ENCODE measurements around the gene MAP3K10.
"Not testable (repeated sequence)": the region's sequence is repeated elsewhere in the genome, so short reads cannot be mapped to it uniquely, and the experiment has no call there.

The MAP3K10 gene

DNA sequence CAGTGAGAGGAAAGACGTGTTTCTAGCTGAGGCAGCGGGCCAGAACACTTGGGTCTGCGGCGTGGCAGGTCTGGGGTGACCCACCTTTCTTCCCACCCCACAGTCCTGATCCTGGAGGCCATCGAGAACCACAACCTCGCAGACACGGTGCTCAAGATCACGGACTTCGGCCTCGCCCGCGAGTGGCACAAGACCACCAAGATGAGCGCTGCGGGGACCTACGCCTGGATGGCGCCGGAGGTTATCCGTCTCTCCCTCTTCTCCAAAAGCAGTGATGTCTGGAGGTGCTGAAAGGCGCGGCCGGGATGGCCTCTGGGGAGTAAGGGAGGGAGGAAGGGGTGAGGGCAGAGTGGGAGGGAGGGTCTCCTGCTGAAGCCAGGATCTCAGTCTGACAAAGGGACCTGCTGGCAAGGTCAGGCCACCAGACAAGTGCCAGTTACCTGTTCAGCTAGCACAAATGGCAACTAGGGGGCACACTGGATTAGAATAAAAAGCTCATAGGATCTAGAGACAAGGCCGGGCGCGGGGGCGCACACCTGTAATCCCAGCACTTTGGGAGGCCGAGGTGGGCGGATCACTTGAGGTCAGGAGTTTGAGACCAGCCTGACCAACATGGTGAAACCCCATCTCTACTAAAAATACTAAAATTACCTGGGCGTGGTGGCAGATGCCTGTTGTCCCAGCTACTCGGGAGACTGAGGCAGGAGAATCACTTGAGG, 7.2 kb downstream of the MAP3K10 start:
- H3K4me1 Mint-ChIP-seq: peaks cover 13% of the 10 kb centered on the region
- H3K9me3 Mint-ChIP-seq: no peaks in the 10 kb centered on the region
- DNase-seq: no peak
- no peak overlapping the region for H3K4me3 Mint-ChIP-seq
- H3K27ac Mint-ChIP-seq: no peak overlapping the region
- ATAC-seq: no peak
- no peaks in the 10 kb centered on the region for H3K27me3 Mint-ChIP-seq

DNA sequence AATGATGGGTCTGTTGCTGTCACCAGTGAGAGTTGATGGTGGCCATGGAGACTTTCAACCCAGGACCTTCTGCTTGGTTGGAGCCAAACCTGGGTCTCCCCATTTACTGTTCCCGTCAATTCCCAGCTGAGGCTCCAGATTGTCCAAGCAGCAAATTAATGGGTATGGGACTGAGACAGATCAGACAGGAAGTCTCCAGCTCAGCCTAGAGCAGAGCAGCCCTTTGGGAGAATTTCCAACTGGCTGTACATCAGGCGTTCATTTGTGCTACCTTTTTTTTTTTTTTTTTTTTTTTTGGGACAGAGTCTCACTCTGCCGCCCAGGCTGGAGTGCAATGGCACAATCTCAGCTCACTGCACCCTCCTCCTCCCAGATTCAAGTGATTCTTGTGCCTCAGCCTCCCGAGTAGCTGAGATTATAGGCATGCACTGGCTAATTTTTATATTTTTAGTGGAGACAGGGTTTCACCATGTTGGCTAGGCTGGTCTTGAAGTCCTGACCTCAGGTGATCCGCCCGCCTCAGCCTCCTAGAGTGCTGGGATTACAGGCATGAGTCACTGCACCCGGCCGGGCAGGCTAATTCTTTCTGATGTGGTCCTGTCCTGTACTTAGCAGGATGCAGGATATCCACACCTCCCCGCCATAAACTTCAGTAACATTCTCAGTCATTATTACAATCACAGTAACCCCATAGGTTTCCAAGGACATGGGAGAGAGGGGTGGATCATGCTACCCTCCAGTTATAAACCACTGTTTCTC, 9.3 kb downstream of the MAP3K10 start:
- Mint-ChIP-seq H3K4me1 (peaks cover 5% of the 10 kb centered on the region), H3K9me3 (no peaks in the 10 kb centered on the region), H3K27me3 (no peaks in the 10 kb centered on the region), H3K4me3 (no peak overlapping the region), H3K27ac (no peak overlapping the region)
- DNase-seq: no peak
- no peak for ATAC-seq

DNA sequence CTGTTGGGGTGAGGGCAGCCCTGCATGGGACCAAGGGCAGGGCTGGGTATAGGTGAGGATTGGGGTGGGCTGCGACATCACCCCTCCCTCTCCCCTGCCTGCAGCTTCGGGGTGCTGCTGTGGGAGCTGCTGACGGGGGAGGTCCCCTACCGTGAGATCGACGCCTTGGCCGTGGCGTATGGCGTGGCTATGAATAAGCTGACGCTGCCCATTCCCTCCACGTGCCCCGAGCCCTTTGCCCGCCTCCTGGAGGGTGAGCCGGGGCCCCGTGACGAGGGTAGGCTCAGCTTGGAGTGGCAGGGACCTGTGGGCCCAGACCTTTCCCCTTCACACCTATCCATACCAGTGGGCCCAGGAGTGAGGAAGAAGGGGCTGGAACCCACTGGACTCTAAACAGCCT, 13.2 kb downstream of the MAP3K10 start:
- ATAC-seq (no peak), DNase-seq (no peak)
- Mint-ChIP-seq H3K27ac (no peak overlapping the region), H3K9me3 (no peaks in the 10 kb centered on the region), H3K27me3 (no peaks in the 10 kb centered on the region), H3K4me3 (no peak overlapping the region), H3K4me1 (no peaks in the 10 kb centered on the region)

DNA sequence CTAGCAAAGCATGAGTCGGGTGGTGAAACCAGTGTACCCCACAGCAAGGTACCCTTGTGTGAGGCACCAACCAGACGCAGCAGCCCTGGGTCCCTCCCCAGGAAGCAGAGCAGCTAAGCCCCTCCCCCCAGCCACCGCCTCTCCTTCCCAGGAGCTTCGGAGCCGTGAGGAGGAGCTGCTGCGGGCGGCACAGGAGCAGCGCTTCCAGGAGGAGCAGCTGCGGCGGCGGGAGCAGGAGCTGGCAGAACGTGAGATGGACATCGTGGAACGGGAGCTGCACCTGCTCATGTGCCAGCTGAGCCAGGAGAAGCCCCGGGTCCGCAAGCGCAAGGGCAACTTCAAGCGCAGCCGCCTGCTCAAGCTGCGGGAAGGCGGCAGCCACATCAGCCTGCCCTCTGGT, 14.5 kb downstream of the MAP3K10 start:
- Mint-ChIP-seq H3K27me3 (no peaks in the 10 kb centered on the region), H3K27ac (no peak overlapping the region), H3K4me1 (no peaks in the 10 kb centered on the region), H3K4me3 (no peak overlapping the region), H3K9me3 (no peaks in the 10 kb centered on the region)
- DNase-seq: no peak
- ATAC-seq: no peak

DNA sequence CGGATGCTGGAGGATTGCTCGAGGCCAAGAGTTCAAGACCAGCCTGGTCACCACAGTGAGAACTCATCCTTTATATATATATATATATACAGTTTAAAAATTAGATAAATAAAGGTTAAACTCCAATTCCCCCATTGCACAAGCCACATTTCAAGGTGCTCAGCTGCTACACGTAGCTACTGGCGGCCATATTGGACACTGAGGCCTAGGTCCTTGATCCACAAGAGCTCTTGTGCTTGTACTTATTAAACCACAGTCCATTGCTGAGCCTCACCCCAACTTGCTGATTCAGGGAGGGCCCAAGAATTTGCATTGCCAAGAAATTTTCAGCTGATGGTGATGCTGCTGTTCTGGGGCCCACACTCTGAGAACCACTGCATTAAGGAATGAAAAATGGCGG, 17.4 kb downstream of the MAP3K10 start:
- Mint-ChIP-seq H3K27ac (no peak overlapping the region), H3K4me1 (no peaks in the 10 kb centered on the region), H3K4me3 (no peak overlapping the region), H3K27me3 (no peaks in the 10 kb centered on the region), H3K9me3 (no peaks in the 10 kb centered on the region)
- no peak for ATAC-seq
- DNase-seq: no peak

DNA sequence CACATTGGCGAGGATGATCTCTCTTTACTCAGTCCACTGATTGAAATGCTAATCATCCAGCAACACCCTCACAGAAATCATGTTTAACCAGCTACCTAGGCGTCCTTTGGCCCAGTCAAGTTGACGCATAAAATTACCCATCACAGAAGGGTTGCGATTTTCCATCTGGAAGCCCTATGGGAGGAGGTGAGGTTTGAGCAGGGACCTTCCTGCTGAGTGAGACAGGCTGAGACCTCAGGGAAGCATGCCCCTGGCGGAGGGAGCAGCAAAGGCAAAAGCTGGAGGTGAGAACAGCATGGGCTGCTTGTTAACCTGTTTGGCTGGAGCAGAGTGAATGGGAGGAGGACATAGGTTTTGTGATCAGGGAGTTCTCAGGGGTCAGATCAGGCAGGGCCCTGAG, 19.7 kb downstream of the MAP3K10 start:
- Mint-ChIP-seq H3K4me1 (no peaks in the 10 kb centered on the region), H3K27me3 (peaks cover 2% of the 10 kb centered on the region), H3K4me3 (no peak overlapping the region)

DNA sequence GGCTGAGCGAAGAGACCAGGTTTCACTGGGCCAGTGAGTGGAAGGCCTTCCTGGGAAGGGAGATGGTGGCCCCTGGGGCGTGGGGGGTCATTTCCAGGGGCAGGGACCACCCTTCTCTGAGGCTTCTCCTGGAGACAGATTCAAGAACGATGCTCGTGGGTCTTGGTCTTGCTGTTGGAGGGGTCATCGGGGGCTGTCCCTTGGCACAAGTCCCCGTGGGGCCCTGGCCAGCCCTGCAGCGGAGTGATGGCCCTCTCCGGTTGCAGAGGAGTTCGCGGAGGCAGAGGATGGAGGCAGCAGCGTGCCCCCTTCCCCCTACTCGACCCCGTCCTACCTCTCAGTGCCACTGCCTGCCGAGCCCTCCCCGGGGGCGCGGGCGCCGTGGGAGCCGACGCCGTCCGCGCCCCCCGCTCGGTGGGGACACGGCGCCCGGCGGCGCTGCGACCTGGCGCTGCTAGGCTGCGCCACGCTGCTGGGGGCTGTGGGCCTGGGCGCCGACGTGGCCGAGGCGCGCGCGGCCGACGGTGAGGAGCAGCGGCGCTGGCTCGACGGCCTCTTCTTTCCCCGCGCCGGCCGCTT, 22.1 kb downstream of the MAP3K10 start:
- peaks cover 17% of the 10 kb centered on the region for H3K4me1 Mint-ChIP-seq
- H3K27me3 Mint-ChIP-seq: peaks cover 26% of the 10 kb centered on the region
- no peaks in the 10 kb centered on the region for H3K9me3 Mint-ChIP-seq
- H3K27ac Mint-ChIP-seq: peak overlapping the region in 1 of 2 donors; percentile 83
- ATAC-seq (peak; percentile 31), DNase-seq (no peak)
- no peak overlapping the region for H3K4me3 Mint-ChIP-seq

More for the DNA sequence above, 19.7 kb downstream of the MAP3K10 start:
- H3K9me3 Mint-ChIP-seq: no peaks in the 10 kb centered on the region
- H3K27ac Mint-ChIP-seq: no peak overlapping the region
- DNase-seq: no peak
- no peak for ATAC-seq

DNA sequence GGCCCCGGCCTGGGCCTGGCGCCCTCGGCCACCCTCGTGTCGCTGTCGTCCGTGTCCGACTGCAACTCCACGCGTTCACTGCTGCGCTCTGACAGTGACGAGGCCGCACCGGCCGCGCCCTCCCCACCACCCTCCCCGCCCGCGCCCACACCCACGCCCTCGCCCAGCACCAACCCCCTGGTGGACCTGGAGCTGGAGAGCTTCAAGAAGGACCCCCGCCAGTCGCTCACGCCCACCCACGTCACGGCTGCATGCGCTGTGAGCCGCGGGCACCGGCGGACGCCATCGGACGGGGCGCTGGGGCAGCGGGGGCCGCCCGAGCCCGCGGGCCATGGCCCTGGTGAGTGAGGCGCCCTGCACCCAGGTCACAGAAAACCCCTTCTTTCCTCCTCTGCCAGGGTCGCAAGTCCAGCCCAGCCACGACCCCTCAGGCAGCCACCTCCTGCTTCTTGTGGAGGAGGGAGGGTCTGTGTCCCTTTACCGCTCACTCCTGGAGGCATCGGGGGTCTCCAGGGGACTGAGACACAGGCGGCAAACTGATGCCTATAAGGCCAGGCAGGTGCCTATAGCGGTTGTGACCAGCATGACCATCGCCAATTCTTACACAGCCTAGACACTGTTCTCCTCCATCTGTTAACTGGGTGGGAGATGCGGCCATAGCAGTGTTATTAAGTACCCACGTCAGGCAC, 22.8 kb downstream of the MAP3K10 start:
- Mint-ChIP-seq H3K9me3 (no peaks in the 10 kb centered on the region), H3K4me1 (peaks cover 21% of the 10 kb centered on the region)

DNA sequence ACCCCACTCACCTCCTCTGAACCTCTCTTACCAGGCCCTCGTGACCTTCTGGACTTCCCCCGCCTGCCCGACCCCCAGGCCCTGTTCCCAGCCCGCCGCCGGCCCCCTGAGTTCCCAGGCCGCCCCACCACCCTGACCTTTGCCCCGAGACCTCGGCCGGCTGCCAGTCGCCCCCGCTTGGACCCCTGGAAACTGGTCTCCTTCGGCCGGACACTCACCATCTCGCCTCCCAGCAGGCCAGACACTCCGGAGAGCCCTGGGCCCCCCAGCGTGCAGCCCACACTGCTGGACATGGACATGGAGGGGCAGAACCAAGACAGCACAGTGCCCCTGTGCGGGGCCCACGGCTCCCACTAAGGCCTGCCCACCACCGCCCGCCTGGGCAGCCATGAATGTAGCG, 23.7 kb downstream of the MAP3K10 start:
- H3K27me3 Mint-ChIP-seq: peaks cover 42% of the 10 kb centered on the region
- peak; percentile 18 for ATAC-seq
- H3K27ac Mint-ChIP-seq: no peak overlapping the region
- no peak for DNase-seq
- H3K9me3 Mint-ChIP-seq: no peaks in the 10 kb centered on the region
- peaks cover 29% of the 10 kb centered on the region for H3K4me1 Mint-ChIP-seq
- H3K4me3 Mint-ChIP-seq: no peak overlapping the region

More for the DNA sequence above, 22.8 kb downstream of the MAP3K10 start:
- ATAC-seq: peak; percentile 14
- no peak for DNase-seq
- Mint-ChIP-seq H3K27me3 (peaks cover 33% of the 10 kb centered on the region), H3K4me3 (no peak overlapping the region), H3K27ac (no peak overlapping the region)

DNA sequence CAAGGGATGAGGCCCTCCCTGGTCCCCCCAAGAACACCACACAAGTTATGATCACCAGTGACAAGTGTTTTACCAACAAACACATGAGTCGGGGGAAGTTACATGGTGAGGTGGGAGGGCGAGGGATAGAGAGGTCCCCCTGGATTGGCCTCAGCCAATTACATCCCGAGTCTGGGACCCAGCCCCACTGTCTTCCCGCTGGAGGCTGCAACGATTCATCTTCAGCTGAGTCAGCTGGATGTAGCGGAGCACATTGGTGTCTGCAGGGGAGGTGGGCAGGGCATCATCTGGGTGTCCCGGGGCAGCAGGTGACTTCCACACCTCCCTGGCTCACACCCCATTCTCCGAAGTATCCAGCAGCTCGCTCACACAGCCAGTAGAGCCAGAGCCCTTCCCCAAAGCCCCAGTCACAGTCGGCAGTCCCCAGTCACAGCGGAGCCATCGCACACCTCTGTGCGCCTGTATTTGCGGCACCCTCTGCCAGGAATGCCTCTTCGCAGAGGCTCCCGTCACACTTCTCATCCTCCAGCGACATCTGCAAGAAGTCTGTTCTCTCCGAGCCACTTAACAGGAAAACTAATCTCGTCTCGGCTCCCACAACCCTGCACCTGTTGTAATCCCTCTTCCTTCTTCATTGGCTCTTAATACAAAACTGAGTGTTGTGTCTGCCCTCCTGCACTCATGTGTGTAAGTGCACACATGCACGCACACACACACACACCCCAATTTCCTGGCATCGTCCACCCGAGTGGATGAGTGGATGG, 25.0 kb downstream of the MAP3K10 start:
- no peak overlapping the region for H3K4me3 Mint-ChIP-seq
- no peaks in the 10 kb centered on the region for H3K9me3 Mint-ChIP-seq
- ATAC-seq (no peak), DNase-seq (no peak)
- peak overlapping the region in 1 of 2 donors; percentile 61 for H3K27ac Mint-ChIP-seq
- peaks cover 34% of the 10 kb centered on the region for H3K4me1 Mint-ChIP-seq
- H3K27me3 Mint-ChIP-seq: peaks cover 51% of the 10 kb centered on the region

DNA sequence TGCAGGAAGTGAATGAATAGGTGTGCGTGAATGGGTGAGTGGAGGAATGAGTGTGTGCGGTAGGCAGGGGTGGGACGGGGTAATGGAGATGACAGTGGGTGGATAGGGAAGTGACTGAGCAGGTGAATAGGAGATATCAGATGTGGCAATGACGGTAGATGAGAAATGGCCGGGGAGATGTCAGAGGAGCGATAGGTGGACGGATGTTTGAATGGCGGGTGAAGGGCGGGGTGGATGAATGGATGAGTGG, 25.5 kb downstream of the MAP3K10 start:
- no peak overlapping the region for H3K27ac Mint-ChIP-seq
- no peaks in the 10 kb centered on the region for H3K9me3 Mint-ChIP-seq
- H3K4me3 Mint-ChIP-seq: no peak overlapping the region
- H3K4me1 Mint-ChIP-seq: peaks cover 34% of the 10 kb centered on the region
- no peak for ATAC-seq
- H3K27me3 Mint-ChIP-seq: peaks cover 56% of the 10 kb centered on the region
- no peak for DNase-seq

DNA sequence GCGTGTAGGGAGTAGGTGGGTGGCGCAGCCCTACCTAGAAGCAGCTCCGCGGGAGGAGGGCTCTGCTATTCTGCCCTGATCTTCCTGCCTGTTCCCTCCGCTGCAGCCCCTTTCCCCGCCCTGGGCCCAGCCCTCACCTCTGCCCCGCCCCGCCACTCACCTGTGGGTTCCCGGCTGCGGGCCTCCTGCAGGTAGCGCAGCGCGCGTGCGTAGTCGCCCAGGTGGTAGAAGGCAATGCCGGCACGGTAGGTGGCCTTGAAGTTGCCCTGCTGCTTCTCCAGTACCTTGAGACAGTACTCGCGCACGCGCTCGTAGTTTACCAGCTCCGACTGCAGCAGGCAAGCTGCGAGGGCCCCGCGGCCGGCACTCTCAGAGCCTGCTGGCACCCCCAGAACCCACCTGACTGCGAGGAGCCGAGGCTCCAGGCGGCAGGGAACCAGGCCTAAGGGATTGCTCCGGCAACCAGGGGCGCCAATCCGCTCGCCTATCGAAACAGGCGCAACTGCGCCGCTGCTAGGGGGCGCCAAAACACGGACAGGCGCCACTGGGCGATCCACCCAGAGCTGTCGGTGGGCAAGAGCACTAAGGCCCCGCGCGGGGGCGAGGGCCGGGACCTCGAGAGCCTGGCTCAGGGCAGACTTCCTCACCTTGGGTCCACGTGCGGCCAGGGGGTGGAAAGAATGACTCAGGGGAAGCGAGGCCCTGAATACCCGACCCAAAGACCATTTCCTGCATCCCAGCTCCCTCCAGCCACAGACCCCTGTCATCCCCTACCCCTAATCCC, 26.0 kb downstream of the MAP3K10 start:
- Mint-ChIP-seq H3K9me3 (peaks cover 3 to 5% of the 10 kb centered on the region in 2 donors), H3K27ac (no peak overlapping the region), H3K27me3 (peaks cover 62% of the 10 kb centered on the region), H3K4me3 (peak overlapping the region; percentile 46 to 47), H3K4me1 (peaks cover 39% of the 10 kb centered on the region)
- peak; percentile 25 to 30 for DNase-seq
- no peak for ATAC-seq

DNA sequence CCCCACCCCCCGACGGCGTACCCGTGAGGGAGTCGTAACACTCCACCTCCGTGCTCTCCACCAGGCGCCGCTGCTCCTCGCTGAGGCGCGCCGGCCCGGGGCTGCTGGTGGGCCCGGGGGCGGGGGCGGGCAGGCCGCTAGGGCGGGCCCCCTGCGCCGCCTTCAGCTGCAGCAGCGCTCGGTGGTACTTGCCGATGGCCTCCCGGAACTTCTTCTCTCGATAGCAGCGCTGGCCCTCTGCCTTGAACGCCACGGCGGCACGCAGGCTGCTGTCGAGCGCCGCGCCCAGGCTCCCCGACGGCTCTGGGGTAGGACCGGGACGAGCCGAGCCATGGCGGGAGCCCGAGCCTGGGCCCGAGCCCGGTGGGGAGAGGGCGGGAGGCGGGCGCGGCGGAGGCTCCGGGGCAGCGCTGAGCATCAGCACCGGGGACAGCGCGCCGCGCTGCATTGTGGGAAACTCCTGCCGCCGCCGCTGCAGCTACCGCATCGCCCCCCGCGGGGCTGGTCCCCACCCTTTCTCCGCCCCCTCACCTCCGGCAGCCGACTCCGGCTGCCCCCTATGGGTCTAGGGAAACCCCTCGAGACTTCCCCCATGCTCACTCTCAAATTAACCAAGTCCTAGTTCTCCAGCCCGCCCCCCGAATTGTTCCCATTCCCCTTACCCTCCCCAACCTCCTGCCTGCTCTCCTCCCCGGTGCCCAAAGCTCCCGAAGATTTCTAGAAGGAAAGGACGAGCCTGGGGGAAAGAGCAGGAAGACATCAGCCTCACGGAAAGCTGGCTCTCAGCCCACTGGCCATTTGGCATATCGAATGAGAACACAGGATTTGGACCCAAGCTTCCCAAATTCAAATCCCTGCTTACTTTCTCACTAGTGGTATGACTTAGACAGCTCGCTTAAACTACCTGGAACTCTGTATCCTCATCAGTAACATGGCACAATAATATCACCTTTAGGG, 27.0 kb downstream of the MAP3K10 start, which contains the start of gene TTC9B:
TSS of gene TTC9B (minus strand) at position 451 of the 957 bp plus-strand sequence. CDS start at position 448, 3 bp downstream.
- Mint-ChIP-seq H3K27ac (peak within 1 kb of the TSS in 1 of 2 donors; percentile 85), H3K9me3 (peaks cover 5 to 6% of the 10 kb centered on the region in 2 donors), H3K4me1 (peaks cover 43% of the 10 kb centered on the region), H3K27me3 (peaks cover 72% of the 10 kb centered on the region), H3K4me3 (peak within 1 kb of the TSS; percentile 46 to 49)
- peak; percentile 57 to 61 for DNase-seq
- ATAC-seq: peak; percentile 56

DNA sequence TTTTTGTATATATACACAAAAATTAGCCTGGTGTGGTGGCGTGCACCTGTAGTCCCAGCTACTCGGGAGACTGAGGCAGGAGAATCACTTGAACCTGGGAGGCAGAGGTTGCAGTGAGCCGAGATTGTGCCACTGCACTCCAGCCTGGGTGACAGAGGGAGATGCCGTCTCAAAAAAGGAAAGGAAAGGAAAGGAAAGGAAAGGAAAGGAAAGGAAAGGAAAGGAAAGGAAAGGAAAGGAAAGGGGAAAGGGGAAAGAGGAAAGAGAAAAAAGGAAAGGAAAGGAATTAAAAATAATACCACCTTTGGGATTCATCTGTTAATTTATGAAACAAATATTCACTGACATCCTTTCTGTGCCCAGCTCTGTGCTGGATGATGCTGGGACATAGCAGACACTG, 27.8 kb downstream of the MAP3K10 start:
- ATAC-seq, H3K9me3 Mint-ChIP-seq: not testable (repeated sequence)

More for the DNA sequence above, 27.8 kb downstream of the MAP3K10 start:
- not testable (repeated sequence) for H3K27ac Mint-ChIP-seq, DNase-seq, H3K4me3 Mint-ChIP-seq
- Mint-ChIP-seq H3K4me1 (peaks cover 43% of the 10 kb centered on the region), H3K27me3 (peaks cover 80% of the 10 kb centered on the region)
